DOHH2 (cell line): ENCODE data around the gene ZFAND3.

Experiments used
- H3F3A ChIP-seq: fragments of 200-600 bp; sonication (generic), shearing (Covaris generic); 2 replicates; pipeline ENCODE4 v1.6.0; 2016; ENCODE audit warnings: antibody characterized with exemption, mild to moderate bottlenecking; ENCODE audit not compliant: control insufficient read depth, insufficient read depth
- H3K27ac ChIP-seq: fragments of 200-600 bp; sonication (generic); 2 replicates; pipeline ENCODE4 v1.5.1; 2014; ENCODE audit warnings: low read depth, mild to moderate bottlenecking, low read length, moderate library complexity
- H3K27me3 ChIP-seq: fragments of 200-600 bp; sonication (generic); 2 replicates; pipeline ENCODE4 v1.6.1; 2014; ENCODE audit warnings: mild to moderate bottlenecking, low read length, mixed read lengths; ENCODE audit not compliant: control insufficient read depth
- H3K36me3 ChIP-seq: fragments of 200-600 bp; sonication (generic); 2 replicates; pipeline ENCODE4 v1.6.1; 2014; ENCODE audit warnings: mild to moderate bottlenecking, low read length, moderate library complexity, mixed read lengths; ENCODE audit not compliant: control insufficient read depth
- H3K4me1 ChIP-seq: fragments of 200-600 bp; sonication (generic); 2 replicates; pipeline ENCODE4 v1.6.1; 2014; ENCODE audit warnings: mild to moderate bottlenecking, low read length, mixed read lengths; ENCODE audit not compliant: control insufficient read depth
- H3K4me2 ChIP-seq: fragments of 200-600 bp; sonication (generic); 2 replicates; pipeline ENCODE4 v1.6.0; 2014; ENCODE audit warnings: mild to moderate bottlenecking, low read length, moderate library complexity
- H3K4me3 ChIP-seq: fragments of 200-600 bp; sonication (generic); 2 replicates; pipeline ENCODE4 v1.5.1; 2014; ENCODE audit warnings: mild to moderate bottlenecking, low read length, mixed read lengths
- H3K79me2 ChIP-seq: fragments of 200-600 bp; sonication (generic); 2 replicates; pipeline ENCODE4 v1.6.1; 2014; ENCODE audit warnings: mild to moderate bottlenecking, low read length, mixed read lengths; ENCODE audit not compliant: control insufficient read depth
- H3K9me2 ChIP-seq: fragments of 200-600 bp; sonication (generic); replicated peaks from 2 replicates; pipeline ENCODE4 v1.6.1; 2014; ENCODE audit warnings: mild to moderate bottlenecking, low read length, mixed read lengths; ENCODE audit not compliant: control insufficient read depth
- H3K9me3 ChIP-seq: fragments of 200-600 bp; sonication (generic); 2 replicates; pipeline ENCODE4 v1.6.1; 2014; ENCODE audit warnings: antibody characterized with exemption, low read length, mixed read lengths; ENCODE audit not compliant: control insufficient read depth, insufficient read depth
- H4K20me1 ChIP-seq: fragments of 200-600 bp; sonication (generic); 2 replicates; pipeline ENCODE4 v1.6.0; 2014; ENCODE audit warnings: low read depth, mild to moderate bottlenecking, antibody characterized with exemption, low read length, moderate library complexity; ENCODE audit not compliant: control insufficient read depth, insufficient read depth
- EZH2phosphoT487 ChIP-seq: fragments of 200-600 bp; sonication (generic); IDR thresholded peaks from 2 replicates; pipeline ENCODE4 v1.6.1; 2017; ENCODE audit warnings: borderline replicate concordance, mild to moderate bottlenecking, antibody characterized with exemption, low read length, moderate library complexity, mixed read lengths
- TF ChIP-seq, protein P1 (sequence below): fragments of 200-600 bp; sonication (generic); IDR thresholded peaks from one replicate; pipeline ENCODE4 v1.5.1; 2014; ENCODE audit warnings: antibody characterized with exemption, mild to moderate bottlenecking, low read depth, low read length; ENCODE audit not compliant: poor library complexity, severe bottlenecking

Gene ZFAND3

DNA sequence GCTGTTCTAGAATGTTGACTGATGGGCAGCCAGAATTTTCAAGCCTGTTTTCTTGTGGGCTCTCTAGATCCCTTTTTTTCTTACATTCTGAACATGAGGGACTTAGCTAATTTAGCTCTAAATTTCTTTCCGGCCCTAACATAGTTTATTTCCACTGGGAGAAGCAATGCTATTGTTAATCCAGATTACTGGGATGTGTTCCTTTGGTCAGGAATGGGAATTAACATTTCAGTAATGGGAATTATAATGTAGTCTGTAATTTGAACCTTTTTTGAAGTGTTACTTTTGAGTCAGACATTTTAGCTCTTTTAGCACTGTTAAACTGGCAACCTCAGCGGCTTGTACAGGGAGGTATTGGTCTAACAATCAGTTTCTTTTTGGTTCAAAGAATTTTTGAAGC is 7.5 kb downstream of the ZFAND3 start:
- no peak overlapping the region for H3K4me2 ChIP-seq
- H3K27me3 ChIP-seq, result no peaks in the 10 kb centered on the region
- no peaks in the 10 kb centered on the region for H3K36me3 ChIP-seq
- no peak overlapping the region for H3K27ac ChIP-seq
- no peaks in the 10 kb centered on the region for H3K9me2 ChIP-seq
- H3K4me3 ChIP-seq, result no peak overlapping the region
- no peaks in the 10 kb centered on the region for H3K9me3 ChIP-seq
- peaks cover 13% of the 10 kb centered on the region for H4K20me1 ChIP-seq
- H3F3A ChIP-seq, result no peaks in the 10 kb centered on the region
- no peak for TF ChIP-seq EZH2phosphoT487
- TF ChIP-seq, protein P1, sequence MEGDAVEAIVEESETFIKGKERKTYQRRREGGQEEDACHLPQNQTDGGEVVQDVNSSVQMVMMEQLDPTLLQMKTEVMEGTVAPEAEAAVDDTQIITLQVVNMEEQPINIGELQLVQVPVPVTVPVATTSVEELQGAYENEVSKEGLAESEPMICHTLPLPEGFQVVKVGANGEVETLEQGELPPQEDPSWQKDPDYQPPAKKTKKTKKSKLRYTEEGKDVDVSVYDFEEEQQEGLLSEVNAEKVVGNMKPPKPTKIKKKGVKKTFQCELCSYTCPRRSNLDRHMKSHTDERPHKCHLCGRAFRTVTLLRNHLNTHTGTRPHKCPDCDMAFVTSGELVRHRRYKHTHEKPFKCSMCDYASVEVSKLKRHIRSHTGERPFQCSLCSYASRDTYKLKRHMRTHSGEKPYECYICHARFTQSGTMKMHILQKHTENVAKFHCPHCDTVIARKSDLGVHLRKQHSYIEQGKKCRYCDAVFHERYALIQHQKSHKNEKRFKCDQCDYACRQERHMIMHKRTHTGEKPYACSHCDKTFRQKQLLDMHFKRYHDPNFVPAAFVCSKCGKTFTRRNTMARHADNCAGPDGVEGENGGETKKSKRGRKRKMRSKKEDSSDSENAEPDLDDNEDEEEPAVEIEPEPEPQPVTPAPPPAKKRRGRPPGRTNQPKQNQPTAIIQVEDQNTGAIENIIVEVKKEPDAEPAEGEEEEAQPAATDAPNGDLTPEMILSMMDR, result no peak
- peaks cover 90% of the 10 kb centered on the region for H3K79me2 ChIP-seq
- H3K4me1 ChIP-seq, result peaks cover 18% of the 10 kb centered on the region

DNA sequence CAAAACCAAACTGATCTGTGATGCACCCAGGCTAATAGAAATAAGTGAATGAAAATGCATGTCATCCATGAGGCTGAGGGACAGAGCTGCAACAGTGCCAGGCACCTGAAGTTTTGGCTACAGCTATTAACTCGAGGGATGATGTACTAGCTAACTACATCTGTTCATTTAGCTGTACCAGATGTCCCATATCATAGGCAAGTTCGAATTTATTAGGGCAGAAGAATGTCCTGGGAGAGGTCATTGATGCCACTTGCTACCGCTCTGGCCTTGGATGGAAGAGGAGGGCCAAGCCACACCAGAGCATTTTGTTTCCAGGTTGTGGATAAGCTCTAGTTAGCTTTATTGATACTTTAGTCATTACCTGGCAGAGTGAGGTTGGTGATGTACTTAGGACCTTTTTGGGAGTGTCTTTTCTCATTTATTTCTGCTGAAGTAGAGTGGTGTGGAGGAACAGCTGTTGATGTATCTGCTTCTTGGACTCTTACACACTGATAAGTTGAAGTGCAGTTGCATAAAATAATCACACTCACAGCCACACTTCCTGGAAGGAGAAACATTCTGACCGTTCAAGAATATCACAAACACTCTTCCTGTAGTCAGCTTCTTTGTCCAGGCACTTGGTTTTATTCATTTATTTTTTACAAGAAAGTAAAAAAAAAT is 8.2 kb downstream of the ZFAND3 start:
- Histone ChIP-seq H3F3A (no peaks in the 10 kb centered on the region), H3K79me2 (peaks cover 90% of the 10 kb centered on the region), H3K9me2 (no peaks in the 10 kb centered on the region), H4K20me1 (peaks cover 20% of the 10 kb centered on the region), H3K4me1 (peaks cover 24% of the 10 kb centered on the region), H3K4me3 (no peak overlapping the region), H3K9me3 (no peaks in the 10 kb centered on the region), H3K27me3 (no peaks in the 10 kb centered on the region), H3K27ac (no peak overlapping the region), H3K36me3 (no peaks in the 10 kb centered on the region), H3K4me2 (no peak overlapping the region)
- no peak for TF ChIP-seq EZH2phosphoT487
- TF ChIP-seq, protein P1, result no peak

DNA sequence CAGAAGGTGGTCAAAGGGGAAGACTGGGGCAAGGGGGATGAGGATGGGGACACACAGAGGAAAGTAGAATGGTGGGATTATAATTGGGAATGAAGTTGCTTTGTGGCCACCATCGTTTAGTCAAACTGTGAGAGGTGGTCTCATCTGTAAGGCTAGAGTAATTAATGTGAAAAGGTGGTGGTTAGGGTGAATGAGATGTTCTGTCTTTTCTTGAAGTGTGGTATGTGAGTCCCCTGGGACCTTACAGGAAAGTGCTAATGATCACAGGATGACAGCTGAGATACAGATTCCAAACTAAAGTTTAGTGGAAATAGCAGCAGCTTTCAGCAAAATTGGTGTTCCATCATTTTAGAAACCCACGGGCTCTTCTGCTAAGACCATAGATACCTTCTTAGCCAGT is 10.7 kb downstream of the ZFAND3 start:
- peaks cover 30% of the 10 kb centered on the region for H3K4me1 ChIP-seq
- H4K20me1 ChIP-seq, result peaks cover 17% of the 10 kb centered on the region

More for the DNA sequence above, 10.7 kb downstream of the ZFAND3 start:
- H3F3A ChIP-seq, result no peaks in the 10 kb centered on the region
- peak overlapping the region; percentile 15; the same call in 1 of the 2 replicates for H3K4me2 ChIP-seq
- no peaks in the 10 kb centered on the region for H3K9me2 ChIP-seq
- no peaks in the 10 kb centered on the region for H3K27me3 ChIP-seq
- peaks cover 85% of the 10 kb centered on the region for H3K79me2 ChIP-seq
- TF ChIP-seq, protein P1, result no peak
- no peak overlapping the region for H3K27ac ChIP-seq
- no peaks in the 10 kb centered on the region for H3K36me3 ChIP-seq
- no peak overlapping the region for H3K4me3 ChIP-seq
- H3K9me3 ChIP-seq, result no peaks in the 10 kb centered on the region
